Measurements from ENCODE around the gene AMHR2. TPM values are rescaled to one million over a fixed set of nuclear protein-coding genes. Genes with fewer than 3 reads are reported as not detected.
A peak's percentile ranks its signal among the peaks of the same experiment; 100 is the strongest.

AMHR2 gene
- total RNA-seq, 2 experiments from 2014 or later: not detected

DNA sequence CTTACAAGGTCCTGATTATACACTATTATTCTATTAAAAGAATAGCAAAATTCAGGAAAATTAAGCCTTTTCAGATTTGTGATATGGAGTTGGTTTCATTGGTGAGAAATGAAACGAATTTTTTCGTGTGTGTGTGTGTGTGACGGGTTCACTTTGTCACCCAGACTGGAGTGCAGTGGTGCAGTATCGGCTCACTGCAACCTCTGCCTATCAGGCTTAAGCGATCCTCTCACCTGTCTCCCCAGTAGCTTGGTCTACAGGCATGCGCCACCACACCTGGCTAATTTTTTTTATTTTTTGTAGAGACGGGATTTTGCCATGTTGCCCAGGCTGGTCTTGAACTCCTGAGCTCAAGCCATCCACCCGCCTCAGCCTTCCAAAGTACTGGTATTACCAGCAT lies 37.9 kb downstream of the AMHR2 start:
- Mint-ChIP-seq H3K36me3 (ENCODE audit: low read depth) (peaks cover 82% of the 10 kb centered on the region), H3K4me1 (peaks cover 32% of the 10 kb centered on the region), H3K4me3 (no peak overlapping the region), H3K27ac (no peak overlapping the region), H3K9me3 (no peaks in the 10 kb centered on the region), H3K27me3 (no peaks in the 10 kb centered on the region)
- DNase-seq: no peak
- ChIA-PET CTCF (interaction anchor here (1.1 to 1.4 kb wide), 2 partner anchors 14 to 16 kb away, joined by 3 read pairs; no protein-coding TSS in a partner anchor), POLR2A (no interaction called here)

DNA sequence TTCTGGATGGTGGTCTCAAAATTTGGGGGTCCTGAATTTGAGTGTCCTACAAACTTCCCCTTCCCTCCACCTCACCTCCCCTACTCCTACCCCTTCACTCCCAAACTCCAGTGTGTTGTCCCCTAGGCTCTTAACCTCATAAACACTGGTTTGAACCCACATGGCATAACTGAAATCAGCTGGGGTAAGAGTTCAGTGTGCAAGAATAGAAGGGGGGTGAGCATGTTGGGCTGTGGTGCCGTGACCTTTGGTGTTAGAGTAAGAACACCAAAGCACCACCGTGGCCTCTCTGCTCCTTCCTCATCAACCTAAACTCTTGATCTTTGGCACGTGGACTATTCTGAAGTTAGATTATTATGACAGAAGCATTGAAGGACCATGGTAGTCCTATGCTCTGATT lies 39.3 kb downstream of the AMHR2 start:
- Mint-ChIP-seq H3K27me3 (no peaks in the 10 kb centered on the region), H3K4me3 (no peak overlapping the region), H3K9me3 (no peaks in the 10 kb centered on the region), H3K4me1 (peaks cover 35% of the 10 kb centered on the region), H3K27ac (no peak overlapping the region), H3K36me3 (ENCODE audit: low read depth) (peaks cover 88% of the 10 kb centered on the region)
- POLR2A ChIA-PET: no interaction called here
- no peak for DNase-seq
- CTCF ChIA-PET: interaction anchor here (1.0 to 1.5 kb wide), 2 partner anchors 11 to 19 kb away, joined by 3 to 5 read pairs; no protein-coding TSS in a partner anchor

DNA sequence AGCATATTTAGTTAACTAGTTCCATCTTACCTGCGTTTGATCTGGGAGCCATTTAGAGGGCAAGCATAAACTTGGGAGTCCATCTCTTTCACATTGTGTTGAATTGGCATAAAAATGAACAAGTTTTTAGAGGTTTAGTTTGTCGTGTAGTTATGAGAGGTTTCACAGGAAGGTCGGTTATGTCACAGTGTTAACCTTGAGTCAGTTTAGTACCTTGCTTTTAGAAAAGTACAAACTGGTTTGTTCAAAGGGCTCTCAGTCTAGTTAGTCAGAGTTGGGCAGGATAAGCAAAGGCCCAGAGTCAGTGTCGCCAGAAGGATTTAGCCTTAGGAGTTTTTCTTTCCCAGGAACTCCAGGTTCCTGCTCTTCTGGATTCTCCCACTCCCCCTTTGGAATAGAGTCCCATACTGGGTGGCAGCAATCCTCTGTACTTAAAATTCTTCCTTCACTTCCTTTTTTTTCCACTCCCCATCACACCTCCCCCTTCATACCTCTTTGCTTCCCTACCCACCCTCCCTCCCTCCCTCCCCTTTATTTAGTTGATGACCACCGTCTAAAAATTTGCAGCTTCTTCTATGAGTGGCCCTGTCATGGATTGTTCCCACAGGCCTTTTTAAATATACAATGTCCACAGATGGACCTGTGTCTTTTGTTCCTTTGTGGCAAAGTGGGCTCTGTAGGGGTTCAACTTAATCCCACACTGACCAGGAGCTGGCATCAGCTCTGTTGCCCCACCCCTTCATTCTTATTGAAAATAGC lies 40.3 kb downstream of the AMHR2 start:
- CTCF ChIA-PET: interaction anchor here (0.6 to 1.5 kb wide), 4 partner anchors 8 to 41 kb away, joined by 3 to 4 read pairs (median 4); partner anchors contain the start of gene AMHR2
- POLR2A ChIA-PET: no interaction called here
- Mint-ChIP-seq H3K36me3 (ENCODE audit: low read depth) (peaks cover 87% of the 10 kb centered on the region), H3K27ac (no peak overlapping the region), H3K27me3 (no peaks in the 10 kb centered on the region), H3K4me3 (no peak overlapping the region), H3K4me1 (peaks cover 29% of the 10 kb centered on the region), H3K9me3 (no peaks in the 10 kb centered on the region)
- no peak for DNase-seq

DNA sequence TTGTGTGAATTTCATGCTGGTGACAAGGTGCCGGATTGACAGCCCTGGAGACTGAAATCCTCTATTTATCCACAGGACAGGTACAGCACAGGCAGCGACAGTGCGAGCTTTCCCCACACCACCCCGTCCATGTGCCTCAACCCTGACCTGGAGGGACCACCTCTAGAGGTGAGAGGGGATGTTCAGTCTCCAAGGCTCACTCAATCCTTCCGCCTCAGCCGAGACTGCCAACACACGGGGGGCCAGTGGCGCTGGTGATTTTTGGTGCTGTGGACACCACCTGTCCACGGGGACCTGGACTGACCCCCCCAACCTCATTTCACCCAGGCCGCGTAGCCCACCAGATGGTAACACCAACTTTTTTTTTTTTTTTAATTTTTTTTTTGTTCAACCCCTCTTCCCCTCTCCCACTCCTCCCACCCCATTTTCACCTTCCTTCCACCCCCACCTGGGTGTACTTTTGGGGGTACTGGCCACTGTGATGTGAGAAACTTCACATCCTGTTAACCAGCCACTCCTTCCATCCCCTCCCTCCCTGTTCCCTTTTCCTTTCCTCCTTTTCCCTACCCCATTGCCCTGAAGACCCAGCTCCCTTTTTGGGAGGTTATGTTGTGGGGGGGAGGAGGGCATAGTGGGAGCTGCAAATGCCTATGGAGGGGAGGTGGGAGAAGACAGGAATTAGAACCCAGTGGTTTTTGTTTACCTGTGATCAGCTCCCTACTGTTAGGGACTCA lies 41.2 kb downstream of the AMHR2 start:
- Mint-ChIP-seq H3K36me3 (ENCODE audit: low read depth) (peaks cover 82% of the 10 kb centered on the region), H3K4me1 (peaks cover 27% of the 10 kb centered on the region), H3K4me3 (no peak overlapping the region), H3K27ac (no peak overlapping the region), H3K9me3 (no peaks in the 10 kb centered on the region), H3K27me3 (no peaks in the 10 kb centered on the region)
- POLR2A ChIA-PET: no interaction called here
- no peak for DNase-seq
- CTCF ChIA-PET: interaction anchor here (0.7 to 1.1 kb wide), 3 partner anchors 9 to 80 kb away, joined by 3 to 4 read pairs (median 3); no protein-coding TSS in a partner anchor

DNA sequence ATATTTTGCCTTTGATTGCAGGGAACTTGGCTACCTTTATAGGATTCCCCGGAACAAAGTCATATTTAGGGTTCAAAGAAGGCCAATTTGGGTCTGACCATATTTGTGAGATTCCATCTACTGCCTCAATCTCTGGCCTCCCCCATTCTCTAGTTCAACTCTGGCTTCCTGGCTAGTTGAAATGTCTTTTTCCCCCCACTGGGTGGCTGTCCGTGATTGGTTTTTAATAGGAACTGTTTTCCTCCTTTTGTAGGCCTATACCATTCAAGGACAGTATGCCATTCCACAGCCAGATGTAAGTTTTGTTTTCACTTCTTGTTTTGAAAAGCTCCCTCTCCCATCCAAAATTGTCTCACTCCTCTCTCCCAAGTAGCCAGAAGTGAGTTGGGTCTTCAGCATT lies 42.0 kb downstream of the AMHR2 start:
- Mint-ChIP-seq H3K27me3 (no peaks in the 10 kb centered on the region), H3K9me3 (no peaks in the 10 kb centered on the region), H3K4me1 (peaks cover 22% of the 10 kb centered on the region), H3K4me3 (no peak overlapping the region), H3K27ac (no peak overlapping the region), H3K36me3 (ENCODE audit: low read depth) (peaks cover 80% of the 10 kb centered on the region)
- ChIA-PET CTCF (no interaction called here), POLR2A (no interaction called here)
- no peak for DNase-seq

DNA sequence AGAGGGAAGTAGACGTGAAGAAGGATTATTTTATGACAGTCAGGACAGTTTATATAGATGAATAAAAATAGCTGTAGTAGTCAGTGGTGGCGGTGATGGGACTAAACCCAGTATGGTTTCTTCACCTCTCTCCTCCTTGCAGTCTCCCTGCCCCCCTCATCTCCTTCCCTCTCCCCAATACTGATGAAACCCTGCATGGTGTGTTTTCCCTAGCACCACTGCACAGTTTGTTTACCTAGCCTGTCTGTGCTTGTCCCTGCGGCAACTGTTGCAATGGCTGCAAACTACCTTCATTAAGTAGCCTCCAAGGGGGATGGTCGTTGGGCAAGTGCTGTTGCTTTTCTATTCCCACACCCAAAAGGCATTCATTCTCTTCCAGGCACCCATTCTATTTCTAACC lies 43.0 kb downstream of the AMHR2 start:
- Mint-ChIP-seq H3K9me3 (no peaks in the 10 kb centered on the region), H3K27me3 (no peaks in the 10 kb centered on the region), H3K27ac (no peak overlapping the region), H3K4me3 (no peak overlapping the region), H3K36me3 (ENCODE audit: low read depth) (peaks cover 79% of the 10 kb centered on the region), H3K4me1 (peaks cover 22% of the 10 kb centered on the region)
- no peak for DNase-seq
- ChIA-PET POLR2A (no interaction called here), CTCF (interaction anchor here (1.1 kb wide), 1 partner anchor 9 kb away, joined by 3 read pairs; no protein-coding TSS in a partner anchor)

DNA sequence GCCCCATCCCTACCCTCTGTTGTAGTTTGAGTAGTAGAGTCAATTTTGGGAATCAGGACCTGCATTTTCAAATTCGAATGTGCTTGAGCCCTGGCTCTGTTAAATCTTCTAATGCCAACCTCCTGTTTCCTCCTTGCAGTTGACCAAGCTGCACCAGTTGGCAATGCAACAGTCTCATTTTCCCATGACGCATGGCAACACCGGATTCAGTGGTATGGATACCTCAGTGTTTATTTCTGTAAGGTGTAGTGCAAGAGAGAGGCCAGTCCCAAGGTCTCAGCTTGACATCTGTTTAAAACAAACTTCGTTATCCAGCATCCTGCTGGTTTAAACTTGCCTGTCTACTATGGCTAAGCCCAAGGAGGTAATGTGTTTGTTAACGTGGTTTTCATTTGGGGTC lies 43.4 kb downstream of the AMHR2 start:
- H3K36me3 Mint-ChIP-seq (ENCODE audit: low read depth): peaks cover 79% of the 10 kb centered on the region
- H3K27me3 Mint-ChIP-seq: no peaks in the 10 kb centered on the region
- POLR2A ChIA-PET: no interaction called here

DNA sequence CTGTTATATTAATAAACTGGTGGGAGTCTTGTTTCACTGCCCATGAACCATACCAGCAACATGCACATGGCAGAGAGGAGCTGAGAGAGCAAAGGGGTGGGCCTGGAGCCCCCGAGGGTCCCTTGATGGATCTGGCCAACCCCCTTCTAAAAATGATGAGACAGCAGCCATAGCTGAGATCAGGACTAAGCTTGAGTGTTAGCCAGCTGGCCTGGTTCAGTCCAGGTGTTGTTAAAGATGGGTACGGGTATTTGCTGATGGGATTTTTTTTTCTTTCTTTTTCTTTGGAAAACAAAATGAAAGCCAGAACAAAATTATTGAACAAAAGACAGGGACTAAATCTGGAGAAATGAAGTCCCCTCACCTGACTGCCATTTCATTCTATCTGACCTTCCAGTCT lies 44.2 kb downstream of the AMHR2 start:
- no peaks in the 10 kb centered on the region for H3K9me3 Mint-ChIP-seq
- ChIA-PET CTCF (interaction anchor here (0.6 to 0.9 kb wide), 2 partner anchors 9 to 26 kb away, joined by 3 to 6 read pairs; partner anchors contain the start of gene PRR13), POLR2A (no interaction called here)
- DNase-seq: no peak
- H3K36me3 Mint-ChIP-seq (ENCODE audit: low read depth): peaks cover 79% of the 10 kb centered on the region
- H3K27me3 Mint-ChIP-seq: no peaks in the 10 kb centered on the region
- H3K27ac Mint-ChIP-seq: no peak overlapping the region
- peaks cover 25% of the 10 kb centered on the region for H3K4me1 Mint-ChIP-seq
- H3K4me3 Mint-ChIP-seq: no peak overlapping the region

More for the DNA sequence above, 43.4 kb downstream of the AMHR2 start:
- no peak overlapping the region for H3K27ac Mint-ChIP-seq
- H3K4me3 Mint-ChIP-seq: no peak overlapping the region
- CTCF ChIA-PET: interaction anchor here (1.1 kb wide), 1 partner anchor 9 kb away, joined by 3 read pairs; no protein-coding TSS in a partner anchor
- no peak for DNase-seq
- H3K9me3 Mint-ChIP-seq: no peaks in the 10 kb centered on the region
- peaks cover 25% of the 10 kb centered on the region for H3K4me1 Mint-ChIP-seq

DNA sequence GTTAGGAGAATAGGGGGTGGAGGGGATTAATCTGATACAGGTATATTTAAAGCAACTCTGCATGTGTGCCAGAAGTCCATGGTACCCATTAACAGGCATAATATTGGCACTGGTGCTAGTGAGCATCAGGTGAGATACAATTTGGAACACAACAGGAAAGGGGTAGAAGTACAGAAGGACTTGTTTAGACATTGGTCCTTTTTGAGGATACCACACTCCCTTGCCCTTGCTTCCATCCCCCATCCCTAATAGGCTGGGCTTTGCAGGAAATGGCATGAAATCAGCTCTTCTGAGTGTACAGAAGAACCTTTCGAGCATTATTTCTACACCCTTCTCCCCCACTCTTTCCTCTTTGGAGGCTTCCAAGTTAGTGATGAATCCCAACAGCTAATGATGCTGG lies 44.6 kb downstream of the AMHR2 start:
- H3K4me3 Mint-ChIP-seq: no peak overlapping the region
- CTCF ChIA-PET: interaction anchor here (0.6 to 0.9 kb wide), 3 partner anchors 9 to 215 kb away, joined by 3 to 6 read pairs (median 4); partner anchors contain the start of gene PRR13
- no peaks in the 10 kb centered on the region for H3K27me3 Mint-ChIP-seq
- POLR2A ChIA-PET: no interaction called here
- H3K4me1 Mint-ChIP-seq: peaks cover 23% of the 10 kb centered on the region
- no peak for DNase-seq
- H3K36me3 Mint-ChIP-seq (ENCODE audit: low read depth): peaks cover 77% of the 10 kb centered on the region
- H3K27ac Mint-ChIP-seq: no peak overlapping the region
- H3K9me3 Mint-ChIP-seq: no peaks in the 10 kb centered on the region

DNA sequence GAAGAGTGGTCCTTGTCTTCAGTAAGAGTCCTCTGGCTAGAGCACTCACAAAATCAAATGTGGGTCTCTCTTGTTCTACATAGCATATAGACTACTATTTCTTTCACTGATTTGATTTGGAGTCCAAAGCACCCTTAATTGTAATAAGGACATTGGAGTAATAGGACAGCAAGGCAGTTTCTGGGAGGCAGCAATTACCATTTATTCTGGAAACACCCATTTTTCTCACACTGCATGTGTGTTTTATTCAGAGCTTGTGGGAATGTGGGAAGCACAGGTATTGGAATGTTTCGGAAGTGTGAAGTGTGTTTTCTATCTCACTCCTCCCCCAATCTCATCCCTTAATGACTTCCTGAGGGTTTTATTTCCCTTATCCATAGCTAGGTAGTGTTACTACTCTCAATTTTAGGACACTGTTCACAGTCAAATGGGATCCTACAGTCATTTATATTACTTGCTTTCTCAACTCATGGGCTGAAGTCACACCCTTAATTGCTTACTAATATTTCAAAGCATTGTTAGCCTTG lies 48.5 kb downstream of the AMHR2 start:
- Mint-ChIP-seq H3K9me3 (no peaks in the 10 kb centered on the region), H3K36me3 (ENCODE audit: low read depth) (peaks cover 76% of the 10 kb centered on the region), H3K27me3 (no peaks in the 10 kb centered on the region), H3K4me3 (no peak overlapping the region), H3K27ac (no peak overlapping the region), H3K4me1 (peaks cover 39% of the 10 kb centered on the region)
- DNase-seq: no peak
- CTCF ChIA-PET: interaction anchor here (0.6 to 2.8 kb wide), 3 partner anchors 10 to 95 kb away, joined by 3 to 10 read pairs (median 3); no protein-coding TSS in a partner anchor
- POLR2A ChIA-PET: no interaction called here

DNA sequence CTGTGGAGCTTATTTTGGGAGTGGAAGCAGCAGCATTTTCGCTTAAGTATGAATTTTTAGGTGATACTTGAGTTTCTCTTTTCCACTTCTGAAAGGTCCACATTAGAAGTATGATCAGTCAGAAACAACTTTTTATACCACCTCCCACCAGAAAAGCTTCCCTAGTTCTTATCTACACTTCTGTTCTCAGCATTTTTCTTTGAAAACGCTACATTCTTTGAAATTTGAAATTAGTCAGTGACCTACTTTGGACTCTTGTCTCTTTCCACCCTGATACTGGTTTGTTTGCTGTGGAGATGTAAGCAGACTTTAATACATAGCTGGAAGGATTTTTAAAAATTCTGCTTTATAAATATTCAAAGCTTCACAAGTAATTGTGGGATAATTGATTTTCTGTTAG lies 50.4 kb downstream of the AMHR2 start:
- Mint-ChIP-seq H3K27me3 (no peaks in the 10 kb centered on the region), H3K4me3 (no peak overlapping the region), H3K27ac (no peak overlapping the region), H3K36me3 (ENCODE audit: low read depth) (peaks cover 68% of the 10 kb centered on the region), H3K9me3 (no peaks in the 10 kb centered on the region), H3K4me1 (peaks cover 40% of the 10 kb centered on the region)
- ChIA-PET POLR2A (interaction anchor here (0.6 kb wide), 1 partner anchor 46 kb away, joined by 3 read pairs; no protein-coding TSS in a partner anchor), CTCF (interaction anchor here (0.5 to 3.7 kb wide), 8 partner anchors 8 to 907 kb away, joined by 3 to 20 read pairs (median 4); partner anchors contain the start of genes MAP3K12, NPFF and TARBP2)
- DNase-seq: no peak

DNA sequence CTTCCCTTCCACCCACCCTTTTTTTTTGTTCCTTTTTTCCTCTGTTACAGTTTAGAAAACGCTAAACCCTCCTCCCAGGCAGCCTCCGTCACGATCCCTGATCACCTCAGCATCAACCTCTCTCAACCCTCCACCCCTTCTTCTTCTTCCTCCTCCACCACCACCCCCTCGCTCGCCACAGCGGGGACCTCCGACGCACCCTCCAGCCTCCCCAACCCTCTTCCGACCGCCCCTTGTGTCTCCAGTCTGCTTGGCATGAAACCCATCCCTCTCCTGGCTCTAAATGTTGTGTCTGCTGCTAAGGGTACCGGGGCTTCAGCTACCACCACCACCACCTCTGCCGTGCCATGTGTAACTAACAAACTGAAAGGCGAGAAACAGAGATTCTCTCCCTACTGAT lies 51.2 kb downstream of the AMHR2 start:
- H3K36me3 Mint-ChIP-seq (ENCODE audit: low read depth): peaks cover 75% of the 10 kb centered on the region
- H3K4me1 Mint-ChIP-seq: peaks cover 40% of the 10 kb centered on the region

More for the DNA sequence above, 51.2 kb downstream of the AMHR2 start:
- ChIA-PET CTCF (interaction anchor here (0.6 to 3.7 kb wide), 9 partner anchors 12 to 883 kb away, joined by 3 to 20 read pairs (median 3); partner anchors contain the start of genes NPFF and TARBP2), POLR2A (interaction anchor here (0.6 kb wide), 1 partner anchor 47 kb away, joined by 3 read pairs; no protein-coding TSS in a partner anchor)
- no peak overlapping the region for H3K4me3 Mint-ChIP-seq
- DNase-seq: no peak
- no peaks in the 10 kb centered on the region for H3K27me3 Mint-ChIP-seq
- peak overlapping the region; percentile 68 for H3K27ac Mint-ChIP-seq
- no peaks in the 10 kb centered on the region for H3K9me3 Mint-ChIP-seq
